NB4 (cell line): ENCODE results near the gene UPK1B.

Source experiments
- DNase-seq: peaks from one replicate; pipeline ENCODE4 v3.0.0; 2010; ENCODE audit warnings: low read depth
- H3K4me3 ChIP-seq: one replicate; pipeline ENCODE4 v1.5.1; 2011; ENCODE audit warnings: mild to moderate bottlenecking, low read depth, low read length, moderate library complexity
- MYC ChIP-seq: IDR thresholded peaks from 2 replicates; pipeline ENCODE4 v1.6.1; 2011; ENCODE audit warnings: low read depth, low read length

UPK1B gene

GRCh38 chr3:119245778-119246177 is 72.4 kb downstream of the UPK1B start:
- no peak for TF ChIP-seq MYC
- DNase-seq, result no peak
- H3K4me3 ChIP-seq, result no peak overlapping the region
